Keratinocyte (primary cell): ENCODE measurements around the gene TNXB. TPM values are rescaled to one million over a fixed set of nuclear protein-coding genes. Genes with fewer than 3 reads are reported as not detected.
A peak's percentile ranks its signal among the peaks of the same experiment; 100 is the strongest.

Experiments used
- DNase-seq: peaks from one replicate; pipeline ENCODE4 v3.0.0-alpha.2; 2011; ENCODE audit warnings: low read depth, missing footprints, low spot score
- FAIRE-seq: peaks from 2 replicates; lab custom pipeline; 2011; peaks lifted over from hg19 to GRCh38; lab: Jason Lieb, UNC
- H2AFZ ChIP-seq: 2 replicates; pipeline ENCODE4 v1.6.0; 2012; ENCODE audit warnings: low read length, control low read depth, inconsistent platforms; ENCODE audit not compliant: control insufficient read depth
- H3K27ac ChIP-seq: 2 replicates; pipeline ENCODE4 v1.5.1; 2011; ENCODE audit warnings: low read length; ENCODE audit not compliant: control insufficient read depth, insufficient read depth
- H3K27me3 ChIP-seq: 3 replicates; pipeline ENCODE4 v1.6.0; 2011; ENCODE audit warnings: low read length; ENCODE audit not compliant: control insufficient read depth, insufficient read depth; ENCODE audit errors: extremely low read depth
- H3K36me3 ChIP-seq, 2 experiments: 2 replicates in 1 of 2; 3 replicates in 1 of 2; pipeline ENCODE4 v1.5.1; 2011; ENCODE audit warnings: low read length in 2 of 2, mild to moderate bottlenecking in 1 of 2; ENCODE audit not compliant: control insufficient read depth in 2 of 2, insufficient read depth in 2 of 2; ENCODE audit errors: extremely low read depth in 1 of 2
- H3K4me1 ChIP-seq: 3 replicates; pipeline ENCODE4 v1.5.1; 2011; ENCODE audit warnings: low read length; ENCODE audit not compliant: control insufficient read depth, insufficient read depth; ENCODE audit errors: extremely low read depth
- H3K4me2 ChIP-seq: 3 replicates; pipeline ENCODE4 v1.6.0; 2011; ENCODE audit warnings: low read depth, low read length; ENCODE audit not compliant: control insufficient read depth, insufficient read depth; ENCODE audit errors: extremely low read depth
- H3K4me3 ChIP-seq, 3 experiments: fragments of 200-600 bp in 1 of 3; sonication (generic) in 1 of 3; 2 replicates in 2 of 3; 3 replicates in 1 of 3; pipeline ENCODE4 v1.5.1; 2011 to 2016; ENCODE audit warnings: low read length in 3 of 3, mild to moderate bottlenecking in 3 of 3, control low read depth in 2 of 3, inconsistent platforms in 1 of 3, low read depth in 1 of 3, mixed read lengths in 1 of 3, mixed run types in 1 of 3, moderate library complexity in 1 of 3; ENCODE audit not compliant: control insufficient read depth in 2 of 3, insufficient read depth in 2 of 3; ENCODE audit errors: extremely low read depth in 1 of 3
- H3K79me2 ChIP-seq: 2 replicates; pipeline ENCODE4 v1.6.0; 2012; ENCODE audit warnings: low read length; ENCODE audit not compliant: control insufficient read depth, insufficient read depth
- H3K9ac ChIP-seq: 3 replicates; pipeline ENCODE4 v1.6.0; 2011; ENCODE audit warnings: low read length; ENCODE audit not compliant: control insufficient read depth, insufficient read depth; ENCODE audit errors: extremely low read depth
- H3K9me1 ChIP-seq: 3 replicates; pipeline ENCODE4 v1.6.0; 2011; ENCODE audit warnings: low read length; ENCODE audit not compliant: control insufficient read depth, insufficient read depth; ENCODE audit errors: extremely low read depth
- H3K9me3 ChIP-seq: 2 replicates; pipeline ENCODE4 v1.5.1; 2012; ENCODE audit warnings: low read depth, low read length; ENCODE audit not compliant: control insufficient read depth
- H4K20me1 ChIP-seq: 3 replicates; pipeline ENCODE4 v1.6.0; 2011; ENCODE audit warnings: low read length; ENCODE audit not compliant: control insufficient read depth, insufficient read depth; ENCODE audit errors: extremely low read depth
- EZH2 ChIP-seq: IDR thresholded peaks from one replicate; pipeline ENCODE4 v1.6.1; 2012; ENCODE audit warnings: inconsistent platforms, mild to moderate bottlenecking, low read length, moderate library complexity
- dilution Hi-C: fragments of 300-500 bp; cut with MboI; formaldehyde crosslinking; loops from one replicate; pipeline ENCODE4 v1.7.0; 2020; ENCODE audit warnings: low sequenced_read_pairs; ENCODE audit not compliant: extremely low pct_ligation_motif_present
- polyA plus RNA-seq, 5 experiments: library from polyadenylated mRNA; depleted of rRNA in 3 of 5; stranded (reverse) in 3 of 5; stranded (forward) in 1 of 5; unstranded in 1 of 5; fragments of >200 nt; gene quantifications; 1 replicate in 1 of 5; 2 replicates in 3 of 5; 3 replicates in 1 of 5; pipeline versions ENCODE4 v1.2.1 to v1.2.3, GENCODE V29; 2011 to 2012; ENCODE audit warnings: missing spikeins in 2 of 5, low read depth in 1 of 5, low replicate concordance in 1 of 5
- TF ChIP-seq, protein P1 (sequence below), 3 experiments: IDR thresholded peaks in 1 of 3; conservative IDR thresholded peaks in 1 of 3; optimal IDR thresholded peaks in 1 of 3; 2 replicates in 2 of 3; 3 replicates in 1 of 3; pipeline versions ENCODE3 to v1.5.1; 2011; ENCODE audit warnings: low read length in 3 of 3, mild to moderate bottlenecking in 3 of 3, moderate library complexity in 2 of 3, control low read depth in 1 of 3, inconsistent platforms in 1 of 3; ENCODE audit not compliant: insufficient read depth in 2 of 3; ENCODE audit errors: extremely low read depth in 1 of 3

Gene TNXB
- polyA plus RNA-seq, 1 donor (not counting 4 experiments of a cell fraction or from before 2014, with no cell fraction given): 0.25 TPM

DNA sequence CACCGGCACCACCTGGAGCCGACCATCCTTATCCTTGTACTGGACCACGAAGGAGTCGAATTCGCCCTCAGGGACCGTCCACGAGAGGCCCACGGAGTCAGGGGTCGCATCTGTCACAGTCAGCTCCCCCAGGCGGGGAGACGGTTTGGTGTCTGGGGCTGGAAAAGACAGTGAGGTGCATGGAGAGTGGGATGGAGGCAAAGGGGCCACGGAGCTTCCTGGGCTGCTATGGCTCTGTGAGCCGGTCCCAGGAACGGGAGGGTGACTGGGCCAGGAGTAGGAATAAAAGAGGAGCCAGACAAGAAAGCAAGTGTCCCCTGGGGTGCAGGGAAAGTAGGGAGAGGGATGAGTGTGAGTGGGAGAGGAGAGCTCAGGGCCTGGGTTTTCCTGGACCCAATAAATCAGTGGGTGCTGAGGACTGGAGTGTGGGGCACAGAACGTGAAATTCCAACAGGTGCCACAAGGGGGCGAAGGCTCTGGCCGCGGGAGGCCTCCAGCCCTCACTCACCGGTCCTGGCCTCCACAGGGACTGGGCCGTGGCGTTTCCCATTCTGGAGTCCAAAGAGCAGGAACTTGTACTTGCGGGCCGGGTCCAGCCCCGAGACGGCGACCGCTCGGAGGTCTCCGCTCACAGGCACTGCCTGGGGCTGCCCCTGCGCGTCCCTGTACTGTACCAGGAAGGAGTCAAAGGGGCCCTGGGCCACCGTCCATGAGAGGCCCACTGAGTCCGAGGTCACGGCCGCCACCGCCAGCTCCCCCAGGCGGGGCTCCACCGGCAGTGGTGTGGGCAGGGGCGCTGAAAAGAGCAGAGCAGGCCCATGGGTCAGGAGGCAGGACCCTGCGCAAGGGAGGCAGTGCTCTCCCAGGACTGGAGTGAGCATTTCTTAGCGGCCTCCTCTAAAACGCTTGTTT, 61.0 kb downstream of the TNXB start:
- DNase-seq: no peak
- Histone ChIP-seq H3K79me2 (no peaks in the 10 kb centered on the region), H3K4me1 (peaks cover 7% of the 10 kb centered on the region), H2AFZ (no peak overlapping the region), H3K36me3 (no peaks in the 10 kb centered on the region), H3K4me2 (no peak overlapping the region), H3K9me1 (no peaks in the 10 kb centered on the region), H4K20me1 (no peaks in the 10 kb centered on the region), H3K4me3 (no peak overlapping the region), H3K27me3 (peaks cover 8% of the 10 kb centered on the region), H3K27ac (no peak overlapping the region), H3K9ac (no peak overlapping the region), H3K9me3 (no peaks in the 10 kb centered on the region)
- dilution Hi-C loops: no loop called here
- TF ChIP-seq, protein P1, sequence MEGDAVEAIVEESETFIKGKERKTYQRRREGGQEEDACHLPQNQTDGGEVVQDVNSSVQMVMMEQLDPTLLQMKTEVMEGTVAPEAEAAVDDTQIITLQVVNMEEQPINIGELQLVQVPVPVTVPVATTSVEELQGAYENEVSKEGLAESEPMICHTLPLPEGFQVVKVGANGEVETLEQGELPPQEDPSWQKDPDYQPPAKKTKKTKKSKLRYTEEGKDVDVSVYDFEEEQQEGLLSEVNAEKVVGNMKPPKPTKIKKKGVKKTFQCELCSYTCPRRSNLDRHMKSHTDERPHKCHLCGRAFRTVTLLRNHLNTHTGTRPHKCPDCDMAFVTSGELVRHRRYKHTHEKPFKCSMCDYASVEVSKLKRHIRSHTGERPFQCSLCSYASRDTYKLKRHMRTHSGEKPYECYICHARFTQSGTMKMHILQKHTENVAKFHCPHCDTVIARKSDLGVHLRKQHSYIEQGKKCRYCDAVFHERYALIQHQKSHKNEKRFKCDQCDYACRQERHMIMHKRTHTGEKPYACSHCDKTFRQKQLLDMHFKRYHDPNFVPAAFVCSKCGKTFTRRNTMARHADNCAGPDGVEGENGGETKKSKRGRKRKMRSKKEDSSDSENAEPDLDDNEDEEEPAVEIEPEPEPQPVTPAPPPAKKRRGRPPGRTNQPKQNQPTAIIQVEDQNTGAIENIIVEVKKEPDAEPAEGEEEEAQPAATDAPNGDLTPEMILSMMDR (optimal IDR thresholded peaks at IDR 0.05 in 1 of 3, IDR thresholded peaks at IDR 0.05 in 1 of 3, conservative IDR thresholded peaks at IDR 0.05 in 1 of 3; ENCODE audit: extremely low read depth in 1 of 3, insufficient read depth in 2 of 3, low read length in 3 of 3): peak; percentile 71 to 90 (median 89)
- TF ChIP-seq EZH2: no peak
- FAIRE-seq: peak; percentile 53

- peaks cover 8% of the 10 kb centered on the region for H3K27me3 ChIP-seq
- TF ChIP-seq, protein P1 (optimal IDR thresholded peaks at IDR 0.05 in 1 of 3, IDR thresholded peaks at IDR 0.05 in 1 of 3, conservative IDR thresholded peaks at IDR 0.05 in 1 of 3; ENCODE audit: extremely low read depth in 1 of 3, insufficient read depth in 2 of 3, low read length in 3 of 3): no peak
- no peak for TF ChIP-seq EZH2
- no peaks in the 10 kb centered on the region for H3K9me1 ChIP-seq
- H3K36me3 ChIP-seq: no peaks in the 10 kb centered on the region
- H3K79me2 ChIP-seq: no peaks in the 10 kb centered on the region
- no peak overlapping the region for H3K4me2 ChIP-seq
- FAIRE-seq: no peak
- H2AFZ ChIP-seq: no peak overlapping the region
- DNase-seq: no peak
- peaks cover 7% of the 10 kb centered on the region for H3K4me1 ChIP-seq
- H3K4me3 ChIP-seq: no peak overlapping the region
- H4K20me1 ChIP-seq: no peaks in the 10 kb centered on the region
- dilution Hi-C loops: no loop called here
- no peaks in the 10 kb centered on the region for H3K9me3 ChIP-seq
- no peak overlapping the region for H3K9ac ChIP-seq
- no peak overlapping the region for H3K27ac ChIP-seq
These were observed 61.6 kb downstream of the TNXB start for GRCh38 chr6:32047539-32047854.
